ENCODE data around the gene SGCA. TPM values are rescaled to one million over a fixed set of nuclear protein-coding genes. Genes with fewer than 3 reads are reported as not detected.

Gene SGCA
- polyA plus RNA-seq, 1 experiment: 0.21 TPM

GRCh38 chr17:50175035-50175807 is 9.4 kb downstream of the SGCA start:
- ChIA-PET CTCF (interaction anchor here (1.1 to 4.4 kb wide), 5 partner anchors 14 to 122 kb away, joined by 4 to 22 read pairs (median 5); no protein-coding TSS in a partner anchor), POLR2A (interaction anchor here (0.7 to 6.8 kb wide), 5 partner anchors 12 to 96 kb away, joined by 4 to 97 read pairs (median 8); partner anchors contain the start of gene COL1A1)
- DNase-seq (ENCODE audit: low read depth, low spot score): no peak
- H3K4me3 ChIP-seq (ENCODE audit: low read depth, low read length): no peak overlapping the region
- no peaks in the 10 kb centered on the region for H3K27me3 ChIP-seq (ENCODE audit: control insufficient read depth, insufficient read depth, low read length)
- peak overlapping the region; percentile 22 for H3K27ac ChIP-seq (ENCODE audit: low read depth, low read length)
- no peaks in the 10 kb centered on the region; the same call in 1 of the 2 replicates for H3K9me3 ChIP-seq (ENCODE audit: control insufficient read depth, insufficient read depth, low read length)
- TF ChIP-seq CTCF (IDR thresholded peaks at IDR 0.05; ENCODE audit: low read depth, low read length): no peak

GRCh38 chr17:50176559-50177357 is 11.0 kb downstream of the SGCA start:
- peak overlapping the region; percentile 98 for H3K27ac ChIP-seq (ENCODE audit: low read depth, low read length)
- peak; percentile 29; the same call in 1 of the 2 replicates for TF ChIP-seq CTCF (IDR thresholded peaks at IDR 0.05; ENCODE audit: low read depth, low read length)
- POLR2A ChIA-PET: interaction anchor here (0.7 to 6.8 kb wide), 12 partner anchors 10 to 115 kb away, joined by 3 to 97 read pairs (median 18); partner anchors contain the start of genes COL1A1 and TMEM92
- CTCF ChIA-PET: interaction anchor here (0.7 to 2.6 kb wide), 8 partner anchors 7 to 156 kb away, joined by 3 to 11 read pairs (median 6); no protein-coding TSS in a partner anchor
- H3K4me3 ChIP-seq (ENCODE audit: low read depth, low read length): no peak overlapping the region
- no peaks in the 10 kb centered on the region for H3K27me3 ChIP-seq (ENCODE audit: control insufficient read depth, insufficient read depth, low read length)
- no peaks in the 10 kb centered on the region; the same call in 1 of the 2 replicates for H3K9me3 ChIP-seq (ENCODE audit: control insufficient read depth, insufficient read depth, low read length)
- no peak for DNase-seq (ENCODE audit: low read depth, low spot score)

GRCh38 chr17:50177476-50177875 is 11.7 kb downstream of the SGCA start:
- DNase-seq (ENCODE audit: low read depth, low spot score): no peak
- TF ChIP-seq CTCF (IDR thresholded peaks at IDR 0.05; ENCODE audit: low read depth, low read length): no peak
- Histone ChIP-seq H3K27me3 (ENCODE audit: control insufficient read depth, insufficient read depth, low read length) (no peaks in the 10 kb centered on the region), H3K9me3 (ENCODE audit: control insufficient read depth, insufficient read depth, low read length) (no peaks in the 10 kb centered on the region), H3K4me3 (ENCODE audit: low read depth, low read length) (no peak overlapping the region), H3K27ac (ENCODE audit: low read depth, low read length) (peak overlapping the region; percentile 98)
- ChIA-PET CTCF (interaction anchor here (0.9 to 2.6 kb wide), 5 partner anchors 8 to 92 kb away, joined by 3 to 8 read pairs (median 4); no protein-coding TSS in a partner anchor), POLR2A (interaction anchor here (0.9 to 6.8 kb wide), 17 partner anchors 8 to 114 kb away, joined by 3 to 97 read pairs (median 8); partner anchors contain the start of genes COL1A1, SGCA and TMEM92)

- H3K27me3 ChIP-seq (ENCODE audit: control insufficient read depth, insufficient read depth, low read length): no peaks in the 10 kb centered on the region
- 0 out of 2 replicates have a peak overlapping the region, but pooled peaks have one; percentile 4 for H3K4me3 ChIP-seq (ENCODE audit: low read depth, low read length)
- peak; percentile 92 for DNase-seq (ENCODE audit: low read depth, low spot score)
- H3K9me3 ChIP-seq (ENCODE audit: control insufficient read depth, insufficient read depth, low read length): no peaks in the 10 kb centered on the region
- H3K27ac ChIP-seq (ENCODE audit: low read depth, low read length): peak overlapping the region; percentile 98
- TF ChIP-seq CTCF (IDR thresholded peaks at IDR 0.05; ENCODE audit: low read depth, low read length): peak; percentile 59
- POLR2A ChIA-PET: interaction anchor here (0.6 to 6.8 kb wide), 21 partner anchors 9 to 123 kb away, joined by 3 to 97 read pairs (median 8); partner anchors contain the start of genes COL1A1, SGCA and TMEM92
- CTCF ChIA-PET: interaction anchor here (0.6 to 2.6 kb wide), 11 partner anchors 9 to 120 kb away, joined by 3 to 8 read pairs (median 3); no protein-coding TSS in a partner anchor
Measured at GRCh38 chr17:50177983-50178834, 12.4 kb downstream of the SGCA start.
